ENCODE results near the gene GOLGA2. TPM values are rescaled to one million over a fixed set of nuclear protein-coding genes. Genes with fewer than 3 reads are reported as not detected.

Gene GOLGA2
- total and polyA plus RNA-seq, 4 donors: 84.9 to 172 (median 141) TPM

DNA sequence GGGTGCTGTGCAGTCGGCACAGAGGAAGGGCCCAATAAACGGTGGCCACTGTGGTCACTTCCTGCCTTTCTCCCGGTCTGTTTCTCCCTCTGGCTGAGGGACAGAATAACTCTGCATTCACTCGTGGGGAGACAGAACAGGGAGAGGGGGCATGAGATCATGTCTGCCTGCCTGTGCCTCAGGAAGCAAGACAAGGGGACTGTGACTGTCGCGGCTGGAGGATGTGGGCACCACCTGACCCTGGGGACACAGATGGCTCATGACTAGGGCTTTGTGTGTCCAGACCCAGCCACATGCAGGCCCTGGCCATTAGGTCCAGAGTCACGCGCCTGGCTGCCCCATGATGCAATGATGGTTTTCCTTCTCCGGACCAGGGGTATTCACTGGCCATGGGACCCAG is 40.6 kb upstream of the GOLGA2 start:
- no peaks in the 10 kb centered on the region for H3K27me3 ChIP-seq (ENCODE audit: control insufficient read depth in 1 of 2, insufficient read depth in 2 of 2, low read length in 1 of 2)
- no peaks in the 10 kb centered on the region for H3K9me3 ChIP-seq (ENCODE audit: control insufficient read depth, low read length)
- no peak overlapping the region for H3K27ac ChIP-seq (ENCODE audit: low read depth in 1 of 2, low read length in 2 of 2)
- H3K36me3 ChIP-seq (ENCODE audit: control insufficient read depth in 1 of 2, insufficient read depth in 2 of 2, low read length in 1 of 2): peaks cover 0 to 5% of the 10 kb centered on the region in 2 donors
- WGBS, 2 donors: 70 to 87% methylated on average over 9 of the region's 9 CpGs
- no peaks in the 10 kb centered on the region for H3K4me1 ChIP-seq (ENCODE audit: control insufficient read depth in 1 of 2, insufficient read depth in 2 of 2, low read length in 2 of 2)
- intact Hi-C loops (cut with DNase I): no loop called here
- DNase-seq (no peak), ATAC-seq (ENCODE audit: low FRiP score) (peak; percentile 23)
- H3K4me3 ChIP-seq (ENCODE audit: low read length in 2 of 2): no peak overlapping the region

DNA sequence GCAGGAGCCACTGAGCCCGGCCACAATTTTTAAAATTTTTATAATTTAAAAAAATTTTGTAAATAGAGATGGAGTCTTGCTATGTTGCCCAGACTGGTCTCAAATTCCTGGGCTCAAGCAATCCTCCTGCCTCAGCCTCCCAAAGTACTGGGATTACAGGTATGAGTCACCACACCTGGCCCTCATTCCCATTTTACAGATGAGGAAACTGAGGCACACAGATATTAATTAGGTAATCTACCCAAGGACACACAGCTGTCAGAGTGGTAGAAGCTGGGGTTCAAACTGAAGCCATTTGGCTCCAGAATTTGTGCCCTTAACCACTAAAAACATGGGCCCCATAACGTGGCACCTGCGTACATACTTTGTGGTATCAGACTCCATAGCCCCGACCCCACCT is 38.9 kb upstream of the GOLGA2 start:
- WGBS, 2 donors: 90 to 95% methylated on average over 4 of the region's 4 CpGs
- DNase-seq: no peak
- intact Hi-C loops (cut with DNase I): no loop called here
- no peak for ATAC-seq (ENCODE audit: low FRiP score)
- Histone ChIP-seq H3K4me3 (ENCODE audit: low read length in 2 of 2) (no peak overlapping the region), H3K27ac (ENCODE audit: low read depth in 1 of 2, low read length in 2 of 2) (no peak overlapping the region), H3K9me3 (ENCODE audit: control insufficient read depth, low read length) (no peaks in the 10 kb centered on the region), H3K4me1 (ENCODE audit: control insufficient read depth in 1 of 2, insufficient read depth in 2 of 2, low read length in 2 of 2) (no peaks in the 10 kb centered on the region), H3K27me3 (ENCODE audit: control insufficient read depth in 1 of 2, insufficient read depth in 2 of 2, low read length in 1 of 2) (no peaks in the 10 kb centered on the region), H3K36me3 (ENCODE audit: control insufficient read depth in 1 of 2, insufficient read depth in 2 of 2, low read length in 1 of 2) (peaks cover 0 to 5% of the 10 kb centered on the region in 2 donors)

DNA sequence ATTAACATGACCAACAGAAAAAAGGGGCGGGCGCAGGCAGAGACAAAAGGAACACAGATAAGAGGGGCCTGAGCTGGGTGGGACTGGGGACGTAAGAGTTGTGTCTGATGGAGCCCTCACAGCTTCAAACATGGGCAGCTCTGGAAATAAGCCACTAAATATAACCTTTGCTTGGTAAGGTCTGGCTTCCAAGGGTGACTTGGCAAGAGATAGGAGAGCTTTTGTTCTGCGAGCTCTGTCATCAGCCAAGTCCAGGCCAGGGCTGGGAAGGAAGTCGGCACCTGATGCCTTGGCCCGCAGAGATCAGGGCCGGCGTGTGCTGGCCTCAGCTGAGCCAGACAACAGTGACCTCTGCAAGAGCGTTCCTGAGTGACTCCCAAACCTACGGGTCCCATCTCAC is 34.7 kb upstream of the GOLGA2 start:
- no peak overlapping the region for H3K4me3 ChIP-seq (ENCODE audit: low read length in 2 of 2)
- peaks cover 0 to 2% of the 10 kb centered on the region in 2 donors for H3K36me3 ChIP-seq (ENCODE audit: control insufficient read depth in 1 of 2, insufficient read depth in 2 of 2, low read length in 1 of 2)
- ATAC-seq (ENCODE audit: low FRiP score) (no peak), DNase-seq (no peak)
- no peaks in the 10 kb centered on the region for H3K9me3 ChIP-seq (ENCODE audit: control insufficient read depth, low read length)
- H3K27me3 ChIP-seq (ENCODE audit: control insufficient read depth in 1 of 2, insufficient read depth in 2 of 2, low read length in 1 of 2): no peaks in the 10 kb centered on the region
- no peaks in the 10 kb centered on the region for H3K4me1 ChIP-seq (ENCODE audit: control insufficient read depth in 1 of 2, insufficient read depth in 2 of 2, low read length in 2 of 2)
- no peak overlapping the region for H3K27ac ChIP-seq (ENCODE audit: low read depth in 1 of 2, low read length in 2 of 2)
- 80 to 84% methylated on average over 10 of the region's 10 CpGs for WGBS, 2 donors
- intact Hi-C loops (cut with DNase I): no loop called here

DNA sequence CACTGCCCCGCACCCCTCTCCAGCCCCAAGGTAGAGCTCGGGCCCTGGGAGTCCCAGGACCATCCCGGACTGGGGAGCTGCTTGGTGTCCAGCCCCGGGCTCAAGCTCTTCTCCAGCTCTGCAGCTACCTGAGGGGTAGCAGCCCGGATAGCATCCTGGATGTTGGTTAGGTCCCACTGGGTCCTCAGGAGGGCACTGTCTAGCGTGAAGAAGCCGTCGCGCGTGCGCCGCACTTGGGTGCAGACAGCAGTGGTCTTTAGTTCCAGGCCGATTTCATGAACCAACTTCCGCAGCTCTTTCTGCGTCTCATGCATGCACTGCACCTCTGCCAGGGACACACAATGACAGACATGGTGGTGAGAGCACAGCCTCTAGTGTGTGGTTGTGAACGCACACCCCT is 33.7 kb upstream of the GOLGA2 start:
- Histone ChIP-seq H3K9me3 (ENCODE audit: control insufficient read depth, low read length) (no peaks in the 10 kb centered on the region), H3K36me3 (ENCODE audit: control insufficient read depth in 1 of 2, insufficient read depth in 2 of 2, low read length in 1 of 2) (peaks cover 0 to 2% of the 10 kb centered on the region in 2 donors), H3K27me3 (ENCODE audit: control insufficient read depth in 1 of 2, insufficient read depth in 2 of 2, low read length in 1 of 2) (no peaks in the 10 kb centered on the region), H3K4me1 (ENCODE audit: control insufficient read depth in 1 of 2, insufficient read depth in 2 of 2, low read length in 2 of 2) (no peaks in the 10 kb centered on the region), H3K4me3 (ENCODE audit: low read length in 2 of 2) (no peak overlapping the region), H3K27ac (ENCODE audit: low read depth in 1 of 2, low read length in 2 of 2) (no peak overlapping the region)
- WGBS, 2 donors: 93 to 94% methylated on average over 16 of the region's 16 CpGs
- DNase-seq: no peak
- ATAC-seq (ENCODE audit: low FRiP score): no peak
- intact Hi-C loops (cut with DNase I): no loop called here

DNA sequence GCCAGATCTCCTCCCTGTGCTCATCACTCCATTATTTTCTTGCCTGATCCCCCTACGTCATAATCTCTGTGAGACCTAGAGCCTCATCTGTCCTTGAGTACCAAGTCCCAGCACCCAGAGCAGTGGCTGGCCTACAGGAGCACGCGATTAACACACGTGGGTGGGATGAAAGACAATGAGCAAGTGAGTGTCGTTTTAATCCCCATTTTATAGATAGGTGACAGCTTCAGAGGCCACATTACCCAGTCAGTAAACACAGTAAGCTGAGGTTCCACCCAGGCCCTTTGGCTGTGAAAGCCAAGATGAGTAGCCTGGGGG is 29.1 kb upstream of the GOLGA2 start:
- H3K27me3 ChIP-seq (ENCODE audit: control insufficient read depth in 1 of 2, insufficient read depth in 2 of 2, low read length in 1 of 2): no peaks in the 10 kb centered on the region

DNA sequence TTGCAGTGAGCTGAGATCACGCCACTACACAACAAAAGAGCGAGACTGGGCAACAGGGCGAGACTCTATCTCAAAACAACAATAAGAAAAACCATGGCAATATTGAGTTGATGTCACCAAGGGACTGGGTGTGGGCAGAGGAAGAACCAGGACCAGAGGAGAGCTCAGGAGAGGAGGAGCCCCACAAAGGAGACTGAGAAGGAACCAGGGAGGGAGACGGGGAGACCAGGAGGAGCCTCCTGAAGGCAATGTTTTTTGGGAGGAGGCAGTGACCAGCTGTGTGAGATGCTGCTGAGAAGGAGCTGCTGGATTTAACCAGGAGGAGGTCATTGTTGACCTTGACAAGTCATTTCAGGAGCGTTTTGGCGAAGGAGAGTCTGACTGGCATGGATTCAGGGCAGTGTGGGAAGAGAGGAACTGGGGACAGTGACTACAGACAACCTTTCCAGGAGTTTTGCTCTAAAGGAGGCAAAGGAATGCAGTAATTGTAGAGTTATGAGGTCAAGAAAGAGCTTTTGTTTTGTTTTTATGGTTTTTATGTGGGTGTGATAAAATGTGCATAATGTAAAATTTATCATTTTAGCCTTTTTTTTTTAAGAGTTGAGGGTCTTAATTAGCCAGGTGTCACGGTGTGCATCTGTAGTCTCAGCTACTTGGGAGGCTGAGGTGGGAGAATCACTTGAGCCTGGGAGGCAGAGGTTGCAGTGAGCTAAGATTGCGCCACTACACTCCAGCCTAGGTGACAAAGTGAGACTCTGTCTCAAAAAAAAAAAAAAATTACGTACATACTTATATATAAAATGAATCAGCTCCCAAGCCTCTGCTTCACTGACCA is 28.5 kb upstream of the GOLGA2 start:
- Histone ChIP-seq H3K27ac (ENCODE audit: low read depth in 1 of 2, low read length in 2 of 2) (no peak overlapping the region), H3K4me1 (ENCODE audit: control insufficient read depth in 1 of 2, insufficient read depth in 2 of 2, low read length in 2 of 2) (no peaks in the 10 kb centered on the region), H3K36me3 (ENCODE audit: control insufficient read depth in 1 of 2, insufficient read depth in 2 of 2, low read length in 1 of 2) (no peaks in the 10 kb centered on the region), H3K4me3 (ENCODE audit: low read length in 2 of 2) (no peak overlapping the region), H3K9me3 (ENCODE audit: control insufficient read depth, low read length) (no peaks in the 10 kb centered on the region), H3K27me3 (ENCODE audit: control insufficient read depth in 1 of 2, insufficient read depth in 2 of 2, low read length in 1 of 2) (no peaks in the 10 kb centered on the region)
- 80 to 86% methylated on average over 9 of the region's 9 CpGs for WGBS, 2 donors
- ATAC-seq (ENCODE audit: low FRiP score) (no peak), DNase-seq (no peak)
- intact Hi-C loops (cut with DNase I): no loop called here

More for the DNA sequence above, 29.1 kb upstream of the GOLGA2 start:
- Histone ChIP-seq H3K27ac (ENCODE audit: low read depth in 1 of 2, low read length in 2 of 2) (no peak overlapping the region), H3K36me3 (ENCODE audit: control insufficient read depth in 1 of 2, insufficient read depth in 2 of 2, low read length in 1 of 2) (no peaks in the 10 kb centered on the region), H3K9me3 (ENCODE audit: control insufficient read depth, low read length) (no peaks in the 10 kb centered on the region), H3K4me3 (ENCODE audit: low read length in 2 of 2) (no peak overlapping the region), H3K4me1 (ENCODE audit: control insufficient read depth in 1 of 2, insufficient read depth in 2 of 2, low read length in 2 of 2) (no peaks in the 10 kb centered on the region)
- intact Hi-C loops (cut with DNase I): no loop called here
- ATAC-seq (ENCODE audit: low FRiP score) (no peak), DNase-seq (no peak)
- WGBS, 2 donors: 69 to 75% methylated on average over 5 of the region's 5 CpGs

DNA sequence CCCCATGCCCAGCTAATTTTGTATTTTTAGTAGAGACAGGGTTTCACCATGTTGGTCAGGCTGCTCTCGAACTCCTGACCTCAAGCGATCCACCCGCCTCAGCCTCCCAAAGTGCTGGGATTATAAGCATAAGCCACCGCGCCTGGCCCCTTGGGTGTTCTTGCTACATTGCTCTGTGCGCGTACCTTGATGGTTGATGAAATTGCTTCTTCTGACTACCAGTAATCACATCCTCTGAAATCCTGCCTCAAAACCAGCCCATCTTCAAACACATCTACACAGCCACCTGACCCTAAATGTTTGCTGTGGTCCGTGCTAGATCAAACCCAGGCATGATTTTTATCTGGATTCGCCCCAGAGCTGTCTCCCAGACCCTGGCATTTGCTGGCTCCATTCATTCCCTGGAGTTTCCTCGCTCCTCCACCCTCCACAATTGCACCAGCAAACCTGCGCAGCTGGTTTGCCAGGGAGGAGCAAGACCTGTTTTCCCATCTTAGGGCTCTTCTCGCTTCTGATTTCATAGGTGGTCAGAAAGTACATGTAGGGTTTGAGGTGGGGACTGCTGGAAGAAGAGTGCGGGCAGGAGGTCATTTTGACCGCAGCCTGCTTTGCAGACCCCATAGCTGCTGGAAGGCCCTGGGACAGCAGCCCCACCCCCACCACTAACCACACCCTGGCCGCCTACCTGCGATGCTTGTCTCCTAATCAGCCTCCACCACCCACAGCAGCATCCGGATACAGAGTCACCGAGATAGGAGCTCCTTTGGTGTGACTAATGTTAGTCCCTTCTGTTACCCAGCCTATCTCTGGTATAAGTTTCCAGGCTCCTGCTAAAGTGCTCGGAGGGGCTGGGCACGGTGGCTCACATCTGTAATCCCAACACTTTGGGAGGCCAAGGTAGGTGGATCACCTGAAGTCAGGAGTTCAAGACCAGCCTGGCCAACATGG is 23.0 kb upstream of the GOLGA2 start:
- 91 to 93% methylated on average over 20 of the region's 20 CpGs for WGBS, 2 donors
- no peak for DNase-seq
- intact Hi-C loops (cut with DNase I): loop anchor here (5.0 to 10.0 kb wide), 3 partner anchors 33 to 126 kb away; partner anchors contain the start of genes CERCAM (in 1 of the 2) and SLC27A4 (in 1 of the 2)
- Histone ChIP-seq H3K27me3 (ENCODE audit: control insufficient read depth in 1 of 2, insufficient read depth in 2 of 2, low read length in 1 of 2) (no peaks in the 10 kb centered on the region), H3K27ac (ENCODE audit: low read depth in 1 of 2, low read length in 2 of 2) (no peak overlapping the region), H3K4me3 (ENCODE audit: low read length in 2 of 2) (no peak overlapping the region), H3K9me3 (ENCODE audit: control insufficient read depth, low read length) (no peaks in the 10 kb centered on the region), H3K36me3 (ENCODE audit: control insufficient read depth in 1 of 2, insufficient read depth in 2 of 2, low read length in 1 of 2) (no peaks in the 10 kb centered on the region), H3K4me1 (ENCODE audit: control insufficient read depth in 1 of 2, insufficient read depth in 2 of 2, low read length in 2 of 2) (no peaks in the 10 kb centered on the region)
- no peak for ATAC-seq (ENCODE audit: low FRiP score)

DNA sequence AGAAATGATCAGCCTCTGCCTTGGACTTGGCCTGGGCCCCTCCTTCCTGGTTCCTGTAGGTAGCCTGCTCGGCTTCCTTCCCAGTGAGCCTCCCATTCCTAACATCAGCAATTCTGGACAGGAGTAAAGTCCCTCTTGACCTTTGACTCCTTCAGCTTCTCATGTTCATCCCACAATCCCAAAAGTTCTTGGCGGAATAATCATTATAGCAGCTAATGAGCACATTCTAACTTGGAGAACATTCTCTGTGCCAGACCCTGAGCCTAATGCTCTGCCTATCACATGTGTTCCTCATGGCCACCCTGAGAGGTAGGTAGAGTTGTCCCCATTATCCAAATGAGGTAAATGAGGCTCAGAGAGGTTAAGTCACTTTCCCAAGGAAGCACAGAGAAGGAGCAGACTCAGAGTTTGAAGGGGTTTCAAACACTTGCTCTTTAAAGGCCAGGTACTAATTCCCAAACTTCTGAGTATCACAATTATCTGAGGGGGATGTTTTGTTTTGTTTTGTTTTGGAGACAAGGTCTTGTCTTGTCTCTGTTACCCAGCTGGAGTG is 21.5 kb upstream of the GOLGA2 start:
- ATAC-seq (ENCODE audit: low FRiP score) (no peak), DNase-seq (no peak)
- 86 to 97% methylated on average over 2 of the region's 2 CpGs for WGBS, 2 donors
- no peak overlapping the region for H3K4me3 ChIP-seq (ENCODE audit: low read length in 2 of 2)
- no peaks in the 10 kb centered on the region for H3K9me3 ChIP-seq (ENCODE audit: control insufficient read depth, low read length)
- H3K27ac ChIP-seq (ENCODE audit: low read depth in 1 of 2, low read length in 2 of 2): no peak overlapping the region
- H3K4me1 ChIP-seq (ENCODE audit: control insufficient read depth in 1 of 2, insufficient read depth in 2 of 2, low read length in 2 of 2): no peaks in the 10 kb centered on the region
- intact Hi-C loops (cut with DNase I): loop anchor here (5.0 to 10.0 kb wide), 3 partner anchors 35 to 128 kb away; partner anchors contain the start of genes CERCAM (in 1 of the 2) and SLC27A4 (in 1 of the 2)
- H3K27me3 ChIP-seq (ENCODE audit: control insufficient read depth in 1 of 2, insufficient read depth in 2 of 2, low read length in 1 of 2): no peaks in the 10 kb centered on the region
- H3K36me3 ChIP-seq (ENCODE audit: control insufficient read depth in 1 of 2, insufficient read depth in 2 of 2, low read length in 1 of 2): no peaks in the 10 kb centered on the region
